AG04450 (cell line): ENCODE data around the gene DCDC2C. TPM values are rescaled to one million over a fixed set of nuclear protein-coding genes. Genes with fewer than 3 reads are reported as not detected.

Experiments
- CTCF ChIA-PET: fragments of 300-600, 350-600 bp; formaldehyde crosslinking; extraction: SDS; loops from one replicate; lab custom pipeline; 2022; ENCODE audit warnings: antibody characterized with exemption, inconsistent platforms; lab: Charles Lee
- POLR2A ChIA-PET: fragments of 350-600 bp; formaldehyde crosslinking; extraction: SDS; loops from one replicate; lab custom pipeline; 2021; ENCODE audit warnings: antibody characterized with exemption, inconsistent platforms; lab: Yijun Ruan, JAX
- DNase-seq: peaks from one replicate; pipeline ENCODE4 v3.0.0-alpha.2; 2011; ENCODE audit warnings: low read depth, low spot score
- H3K27ac ChIP-seq: one replicate; pipeline ENCODE4 v1.5.1; 2012; ENCODE audit warnings: low read depth, low read length, control low read depth
- H3K27me3 ChIP-seq: one replicate; pipeline ENCODE4 v1.6.0; 2012; ENCODE audit warnings: low read length; ENCODE audit not compliant: control insufficient read depth, insufficient read depth
- H3K4me3 ChIP-seq: 2 replicates; pipeline ENCODE4 v1.5.1; 2011; ENCODE audit warnings: mild to moderate bottlenecking, low read depth, low read length, control low read depth
- H3K9me3 ChIP-seq: 2 replicates; pipeline ENCODE4 v1.5.1; 2012; ENCODE audit warnings: low read length; ENCODE audit not compliant: control insufficient read depth, insufficient read depth
- CTCF ChIP-seq: IDR thresholded peaks from 2 replicates; pipeline ENCODE4 v1.5.1; 2011; ENCODE audit warnings: low read depth, low read length, control low read depth, inconsistent platforms
- polyA plus RNA-seq: library from polyadenylated mRNA; depleted of rRNA; stranded (reverse); fragments of >200 nt; gene quantifications from 2 replicates; pipeline ENCODE4 v1.2.3, GENCODE V29; 2011

The DCDC2C gene
- polyA plus RNA-seq, 1 experiment = not detected

- Histone ChIP-seq H3K27ac (no peak overlapping the region), H3K9me3 (no peaks in the 10 kb centered on the region; the same call in 1 of the 2 replicates), H3K27me3 (peaks cover 8% of the 10 kb centered on the region), H3K4me3 (no peak overlapping the region)
- ChIA-PET POLR2A (no interaction called here), CTCF (no interaction called here)
- no peak for TF ChIP-seq CTCF
- no peak for DNase-seq
Observed at GRCh38 chr2:3678212-3678611, 25.2 kb upstream of the DCDC2C start.

DNA sequence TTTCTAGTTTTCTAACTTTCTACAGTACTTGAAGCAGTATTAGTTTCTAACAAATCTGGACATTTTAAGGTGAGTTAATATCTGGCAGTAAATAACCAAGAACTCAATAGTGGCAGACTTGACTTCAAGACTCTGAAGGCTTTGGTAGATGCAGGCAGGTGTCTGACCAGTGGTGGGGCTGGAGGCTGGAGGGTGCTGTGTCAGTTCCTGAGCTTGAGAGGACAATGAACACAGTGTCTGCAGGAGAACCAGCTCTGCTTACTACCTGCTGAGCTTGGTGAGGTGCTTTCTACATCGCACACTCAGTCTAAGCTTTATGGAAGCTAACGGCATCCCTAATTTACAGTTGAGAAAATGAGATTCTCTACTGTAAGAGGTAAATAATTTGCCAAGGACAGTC is 24.2 kb upstream of the DCDC2C start:
- peaks cover 7% of the 10 kb centered on the region for H3K27me3 ChIP-seq
- DNase-seq = no peak
- TF ChIP-seq CTCF = no peak
- no peak overlapping the region for H3K27ac ChIP-seq
- POLR2A ChIA-PET = no interaction called here
- H3K9me3 ChIP-seq = no peaks in the 10 kb centered on the region; the same call in 1 of the 2 replicates
- CTCF ChIA-PET = no interaction called here
- H3K4me3 ChIP-seq = no peak overlapping the region

- POLR2A ChIA-PET = no interaction called here
- DNase-seq = no peak
- CTCF ChIA-PET = no interaction called here
- no peak overlapping the region for H3K4me3 ChIP-seq
- no peak for TF ChIP-seq CTCF
- H3K27ac ChIP-seq = no peak overlapping the region
- no peaks in the 10 kb centered on the region; the same call in 1 of the 2 replicates for H3K9me3 ChIP-seq
- peaks cover 7% of the 10 kb centered on the region for H3K27me3 ChIP-seq
Observed at GRCh38 chr2:3679616-3680393, 23.6 kb upstream of the DCDC2C start.

GRCh38 chr2:3680548-3681345 is 22.6 kb upstream of the DCDC2C start:
- CTCF ChIA-PET = no interaction called here
- no peaks in the 10 kb centered on the region; the same call in 1 of the 2 replicates for H3K9me3 ChIP-seq
- H3K27ac ChIP-seq = no peak overlapping the region
- POLR2A ChIA-PET = no interaction called here
- DNase-seq = no peak
- no peak for TF ChIP-seq CTCF
- H3K4me3 ChIP-seq = no peak overlapping the region
- peaks cover 7% of the 10 kb centered on the region for H3K27me3 ChIP-seq

- no peak for DNase-seq
- ChIA-PET POLR2A (no interaction called here), CTCF (no interaction called here)
- H3K27ac ChIP-seq = no peak overlapping the region
- no peak overlapping the region for H3K4me3 ChIP-seq
- TF ChIP-seq CTCF = no peak
- peaks cover 7% of the 10 kb centered on the region for H3K27me3 ChIP-seq
- no peaks in the 10 kb centered on the region for H3K9me3 ChIP-seq
Observed at GRCh38 chr2:3681625-3682024, 21.8 kb upstream of the DCDC2C start.
